Astrocyte (in vitro differentiated cells and primary cell): ENCODE measurements around the gene SIAE. TPM values are rescaled to one million over a fixed set of nuclear protein-coding genes. Genes with fewer than 3 reads are reported as not detected.

ENCODE experiments used
- DNase-seq: peaks from one replicate; pipeline ENCODE4 v3.0.0-alpha.2; 2010; ENCODE audit warnings: low read depth
- FAIRE-seq: peaks from 2 replicates; lab custom pipeline; 2011; peaks lifted over from hg19 to GRCh38; lab: Jason Lieb, UNC
- H2AFZ ChIP-seq: 2 replicates; pipeline ENCODE4 v1.6.0; 2012; ENCODE audit warnings: low read depth, low read length, inconsistent platforms
- H3K27ac ChIP-seq: 2 replicates; pipeline ENCODE4 v1.5.1; 2011; ENCODE audit warnings: low read depth, low read length, inconsistent platforms
- H3K27me3 ChIP-seq: 2 replicates; pipeline ENCODE4 v1.6.0; 2011; ENCODE audit warnings: low read length, inconsistent platforms; ENCODE audit not compliant: insufficient read depth
- H3K36me3 ChIP-seq: 2 replicates; pipeline ENCODE4 v1.5.1; 2011; ENCODE audit warnings: low read length, inconsistent platforms; ENCODE audit not compliant: insufficient read depth
- H3K4me1 ChIP-seq: 2 replicates; pipeline ENCODE4 v1.5.1; 2011; ENCODE audit warnings: low read length, inconsistent platforms; ENCODE audit not compliant: insufficient read depth
- H3K4me2 ChIP-seq: 2 replicates; pipeline ENCODE4 v1.6.0; 2012; ENCODE audit warnings: low read length, inconsistent platforms
- H3K4me3 ChIP-seq: 2 replicates; pipeline ENCODE4 v1.5.1; 2011; ENCODE audit warnings: low read depth, mild to moderate bottlenecking, low read length, inconsistent platforms; ENCODE audit not compliant: insufficient read depth
- H3K79me2 ChIP-seq: 2 replicates; pipeline ENCODE4 v1.6.0; 2012; ENCODE audit warnings: mild to moderate bottlenecking, low read length, inconsistent platforms; ENCODE audit not compliant: insufficient read depth
- H3K9ac ChIP-seq: 2 replicates; pipeline ENCODE4 v1.6.0; 2012; ENCODE audit warnings: mild to moderate bottlenecking, low read length, inconsistent platforms
- H3K9me3 ChIP-seq: 2 replicates; pipeline ENCODE4 v1.5.1; 2012; ENCODE audit warnings: low read depth, mild to moderate bottlenecking, low read length, inconsistent platforms; ENCODE audit not compliant: insufficient read depth
- H4K20me1 ChIP-seq: 2 replicates; pipeline ENCODE4 v1.6.0; 2012; ENCODE audit warnings: low read length, inconsistent platforms; ENCODE audit not compliant: insufficient read depth
- H3K27ac Mint-ChIP-seq: one replicate; pipeline ENCODE4 v1.8.0; 2021; ENCODE audit warnings: mild to moderate bottlenecking, mixed read lengths; ENCODE audit not compliant: unreplicated experiment
- H3K27me3 Mint-ChIP-seq: one replicate; pipeline ENCODE4 v1.8.0; 2021; ENCODE audit warnings: low read depth, mixed read lengths; ENCODE audit not compliant: unreplicated experiment
- H3K36me3 Mint-ChIP-seq: one replicate; pipeline ENCODE4 v1.8.0; 2021; ENCODE audit warnings: low read depth, mixed read lengths; ENCODE audit not compliant: unreplicated experiment
- H3K4me1 Mint-ChIP-seq: one replicate; pipeline ENCODE4 v1.8.0; 2021; ENCODE audit warnings: low read depth, mixed read lengths; ENCODE audit not compliant: unreplicated experiment
- H3K4me3 Mint-ChIP-seq: one replicate; pipeline ENCODE4 v1.8.0; 2021; ENCODE audit warnings: mild to moderate bottlenecking, moderate library complexity, mixed read lengths; ENCODE audit not compliant: unreplicated experiment
- H3K9me3 Mint-ChIP-seq: one replicate; pipeline ENCODE4 v1.8.0; 2021; ENCODE audit warnings: mild to moderate bottlenecking, mixed read lengths; ENCODE audit not compliant: unreplicated experiment
- CTCF ChIP-seq: IDR thresholded peaks from 2 replicates; pipeline ENCODE4 v1.5.1; 2011; ENCODE audit warnings: low read depth, mild to moderate bottlenecking, inconsistent platforms, low read length, moderate library complexity; ENCODE audit not compliant: insufficient read depth
- EZH2 ChIP-seq: IDR thresholded peaks from 2 replicates; pipeline ENCODE4 v1.6.1; 2012; ENCODE audit warnings: mild to moderate bottlenecking, low read length, inconsistent platforms; ENCODE audit not compliant: insufficient read depth
- total RNA-seq: library from RNA; stranded (reverse); gene quantifications from 2 replicates; pipeline ENCODE4 v1.2.1, GENCODE V29; 2021

The SIAE gene
- total RNA-seq, 1 donor from 2014 or later = 15.4 TPM

- FAIRE-seq (no peak), DNase-seq (peak; percentile 13)
- no peaks in the 10 kb centered on the region for H3K79me2 ChIP-seq
- peaks cover 8% of the 10 kb centered on the region for H3K4me1 Mint-ChIP-seq
- no peak for TF ChIP-seq EZH2
- peak; percentile 79 for TF ChIP-seq CTCF
- H3K4me3 ChIP-seq = no peak overlapping the region
- no peaks in the 10 kb centered on the region for H3K9me3 ChIP-seq
- peaks cover 2% of the 10 kb centered on the region for H3K36me3 Mint-ChIP-seq
- H3K27me3 Mint-ChIP-seq = peaks cover 8% of the 10 kb centered on the region
- H2AFZ ChIP-seq = no peak overlapping the region
- no peaks in the 10 kb centered on the region for H3K9me3 Mint-ChIP-seq
- no peak overlapping the region for H3K4me3 Mint-ChIP-seq
- H3K27ac ChIP-seq = no peak overlapping the region
- no peak overlapping the region for H3K9ac ChIP-seq
- H3K27ac Mint-ChIP-seq = no peak overlapping the region
- no peaks in the 10 kb centered on the region for H4K20me1 ChIP-seq
- H3K4me1 ChIP-seq = peaks cover 5% of the 10 kb centered on the region
- no peak overlapping the region for H3K4me2 ChIP-seq
- H3K27me3 ChIP-seq = no peaks in the 10 kb centered on the region
- H3K36me3 ChIP-seq = no peaks in the 10 kb centered on the region
These were observed 4.3 kb downstream of the SIAE start for GRCh38 chr11:124669193-124669592.

- H3K4me1 Mint-ChIP-seq = peaks cover 5% of the 10 kb centered on the region
- Histone ChIP-seq H4K20me1 (no peaks in the 10 kb centered on the region), H3K36me3 (no peaks in the 10 kb centered on the region), H3K79me2 (no peaks in the 10 kb centered on the region), H3K27me3 (no peaks in the 10 kb centered on the region), H3K9me3 (no peaks in the 10 kb centered on the region), H3K4me1 (no peaks in the 10 kb centered on the region), H3K4me3 (no peak overlapping the region), H2AFZ (no peak overlapping the region), H3K27ac (no peak overlapping the region), H3K4me2 (no peak overlapping the region), H3K9ac (no peak overlapping the region)
- H3K27ac Mint-ChIP-seq = no peak overlapping the region
- H3K27me3 Mint-ChIP-seq = peaks cover 8% of the 10 kb centered on the region
- H3K36me3 Mint-ChIP-seq = peaks cover 4% of the 10 kb centered on the region
- DNase-seq = no peak
- FAIRE-seq = no peak
- no peak overlapping the region for H3K4me3 Mint-ChIP-seq
- TF ChIP-seq CTCF (no peak), EZH2 (no peak)
- no peaks in the 10 kb centered on the region for H3K9me3 Mint-ChIP-seq
These were observed 5.9 kb downstream of the SIAE start for GRCh38 chr11:124667601-124668000.

DNA sequence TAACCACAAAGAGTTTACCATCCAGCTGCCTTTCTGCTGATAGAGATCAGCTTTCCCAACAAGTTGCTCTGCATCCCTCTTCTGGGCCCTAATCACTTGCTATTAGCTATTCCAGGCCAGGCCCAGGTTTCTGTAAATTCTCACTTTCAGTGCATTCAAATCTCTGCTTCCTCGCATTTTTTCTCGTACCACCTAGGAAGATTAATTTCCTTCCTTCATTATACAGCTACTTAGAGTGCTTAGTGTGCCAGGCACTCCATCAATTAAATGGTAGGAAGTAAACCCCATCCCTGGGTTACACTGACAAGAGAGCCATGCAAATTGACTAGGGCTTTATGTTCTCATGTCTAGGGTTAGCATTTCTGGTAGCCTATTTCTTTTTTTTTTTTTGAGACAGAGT lies 9.7 kb downstream of the SIAE start:
- Histone ChIP-seq H3K9ac (no peak overlapping the region), H3K79me2 (no peaks in the 10 kb centered on the region), H3K4me2 (no peak overlapping the region), H3K4me1 (no peaks in the 10 kb centered on the region), H3K27ac (no peak overlapping the region), H3K27me3 (no peaks in the 10 kb centered on the region), H3K36me3 (no peaks in the 10 kb centered on the region), H2AFZ (no peak overlapping the region), H3K4me3 (no peak overlapping the region), H4K20me1 (no peaks in the 10 kb centered on the region), H3K9me3 (no peaks in the 10 kb centered on the region)
- Mint-ChIP-seq H3K4me1 (no peaks in the 10 kb centered on the region), H3K36me3 (peaks cover 4% of the 10 kb centered on the region), H3K4me3 (no peak overlapping the region), H3K27me3 (peaks cover 11% of the 10 kb centered on the region), H3K9me3 (no peaks in the 10 kb centered on the region), H3K27ac (no peak overlapping the region)
- TF ChIP-seq CTCF (no peak), EZH2 (no peak)
- FAIRE-seq = no peak
- DNase-seq = no peak
